CD4-positive, alpha-beta T cell treated with Interleukin-6 at 100 ng/mL for 8 hours (primary cell): Measurements from ENCODE around the gene PAQR8.
A peak's percentile ranks its signal among the peaks of the same experiment; 100 is the strongest.

Experiments used
- DNase-seq: peaks from one replicate; pipeline ENCODE4 v3.0.0-alpha.2; 2020; ENCODE audit warnings: mixed read lengths, low spot score

Gene PAQR8

GRCh38 chr6:52361945-52362442 lies at the start of gene PAQR8:
Gene PAQR8 (plus strand): TSS chr6:52362151. CDS start chr6:52403214, 41,063 bp downstream.
- peak; percentile 82 for DNase-seq

- DNase-seq, result no peak
These were observed 49.5 kb upstream of the PAQR8 start for GRCh38 chr6:52312461-52312860.

- no peak for DNase-seq
These were observed 47.2 kb upstream of the PAQR8 start for GRCh38 chr6:52314752-52315151.

- DNase-seq, result no peak
These were observed 44.7 kb upstream of the PAQR8 start for GRCh38 chr6:52317211-52317610.

- no peak for DNase-seq
These were observed 43.9 kb upstream of the PAQR8 start for GRCh38 chr6:52317841-52318581.

GRCh38 chr6:52324189-52324588 lies 37.8 kb upstream of the PAQR8 start:
- no peak for DNase-seq

GRCh38 chr6:52325695-52326471 lies 36.1 kb upstream of the PAQR8 start:
- no peak for DNase-seq

- no peak for DNase-seq
These were observed 35.2 kb upstream of the PAQR8 start for GRCh38 chr6:52326540-52327364.

- no peak for DNase-seq
These were observed 33.7 kb upstream of the PAQR8 start for GRCh38 chr6:52328303-52328662.

- DNase-seq, result no peak
These were observed 33.2 kb upstream of the PAQR8 start for GRCh38 chr6:52328729-52329128.

GRCh38 chr6:52330470-52330869 lies 31.5 kb upstream of the PAQR8 start:
- DNase-seq, result no peak

- no peak for DNase-seq
These were observed 30.0 kb upstream of the PAQR8 start for GRCh38 chr6:52331793-52332457.

- peak; percentile 58 for DNase-seq
These were observed 28.1 kb upstream of the PAQR8 start for GRCh38 chr6:52333840-52334200.

- no peak for DNase-seq
These were observed 26.4 kb upstream of the PAQR8 start for GRCh38 chr6:52335576-52335975.

- DNase-seq, result no peak
These were observed 24.9 kb upstream of the PAQR8 start for GRCh38 chr6:52336919-52337561.

- no peak for DNase-seq
These were observed 24.2 kb upstream of the PAQR8 start for GRCh38 chr6:52337633-52338290.

GRCh38 chr6:52340603-52340880 lies 21.4 kb upstream of the PAQR8 start:
- no peak for DNase-seq

GRCh38 chr6:52341561-52342260 lies 20.2 kb upstream of the PAQR8 start:
- no peak for DNase-seq

GRCh38 chr6:52345311-52345710 lies 16.6 kb upstream of the PAQR8 start:
- DNase-seq, result no peak

- DNase-seq, result no peak
These were observed 15.4 kb upstream of the PAQR8 start for GRCh38 chr6:52346503-52346902.

- DNase-seq, result no peak
These were observed 14.1 kb upstream of the PAQR8 start for GRCh38 chr6:52347818-52348217.
